Activated CD4-positive, alpha-beta T cell treated with anti-CD3 and anti-CD28 coated beads, Interleukin-2, Interleukin-6, amounts not matched to agents 100 ng/mL and 50 ng/mL, durations not matched to agents 16 hours and 8 hours (primary cell): ENCODE measurements around the gene TBC1D1.

Source experiments
- DNase-seq: peaks from one replicate; pipeline ENCODE4 v3.0.0-alpha.2; 2020

TBC1D1 gene

DNA sequence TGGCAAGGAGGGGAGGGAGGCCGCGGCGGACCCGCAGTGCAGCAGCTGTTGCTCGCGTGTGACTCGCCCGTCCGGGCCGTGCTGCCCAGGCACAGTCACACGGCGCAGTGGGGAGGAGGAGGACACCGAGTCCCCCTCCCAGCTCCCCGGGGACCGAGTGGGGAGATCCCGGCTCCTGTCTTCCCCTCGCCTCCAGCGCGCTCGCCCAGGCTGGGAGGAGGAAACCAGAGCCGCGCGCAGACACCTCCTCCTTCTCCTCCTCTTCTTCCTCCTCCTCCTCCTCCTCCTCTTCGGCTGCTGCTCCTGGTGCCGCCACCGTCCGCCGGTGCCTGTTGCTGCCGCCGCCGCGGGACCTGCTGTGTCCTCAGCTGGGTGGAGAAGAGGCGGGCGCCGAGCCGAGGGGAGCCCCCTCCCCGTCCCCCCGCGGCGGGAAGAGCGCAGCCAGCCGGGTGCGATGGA lies at the start of gene TBC1D1:
TBC1D1 (plus strand) TSS at position 284 of the 459 bp plus-strand sequence. CDS start 11,012 bp downstream, outside the sequence.
- peak; percentile 59 for DNase-seq

GRCh38 chr4:37844204-37844603 lies 46.7 kb upstream of the TBC1D1 start:
- DNase-seq: no peak

GRCh38 chr4:37845201-37845600 lies 45.7 kb upstream of the TBC1D1 start:
- no peak for DNase-seq

DNA sequence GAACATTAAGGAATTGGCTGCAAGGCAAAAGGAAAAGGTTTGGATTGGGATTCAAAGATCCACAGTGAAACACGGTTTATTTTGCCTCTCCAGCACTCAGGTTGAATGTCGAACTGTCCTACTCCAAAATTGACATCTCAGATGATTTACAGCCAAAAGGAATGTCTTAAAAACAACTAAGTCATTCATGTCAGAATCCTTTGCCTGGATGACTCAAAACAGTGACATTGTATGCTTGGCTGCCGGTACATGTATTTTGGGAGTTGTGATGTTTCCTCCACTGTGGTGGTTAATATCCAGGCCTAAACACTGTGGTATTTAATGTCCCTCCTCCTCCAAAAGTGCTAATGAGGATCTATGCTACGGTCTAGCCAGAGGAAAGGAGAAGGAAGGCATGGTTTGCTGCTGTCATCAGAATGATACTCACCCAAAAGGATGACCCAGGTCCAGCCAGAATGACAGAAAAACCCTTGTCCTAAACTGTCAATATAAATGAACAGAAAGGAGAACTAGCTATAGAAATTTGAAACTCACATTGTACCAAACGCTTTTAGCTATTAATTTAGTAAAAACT lies 43.5 kb upstream of the TBC1D1 start:
- DNase-seq: no peak

DNA sequence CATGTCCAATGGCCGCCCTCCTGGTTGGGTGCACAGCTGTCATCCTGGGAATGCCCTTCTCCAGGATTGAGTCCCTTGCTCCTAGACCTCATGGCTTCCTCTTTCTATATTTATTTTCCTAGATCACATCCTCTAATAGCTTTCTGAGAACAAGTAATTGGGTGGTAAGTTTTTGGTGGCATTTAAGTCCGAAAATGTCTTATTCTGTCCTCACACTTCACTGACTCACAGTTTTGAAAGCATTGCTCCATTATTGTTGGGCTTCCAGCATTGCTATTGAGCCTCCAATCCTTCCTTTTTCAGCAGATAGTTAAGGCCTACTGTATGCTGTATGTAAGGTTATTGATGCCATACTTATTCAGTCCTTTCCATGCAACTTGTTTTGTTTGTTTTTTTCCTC lies 38.5 kb upstream of the TBC1D1 start:
- DNase-seq: no peak

DNA sequence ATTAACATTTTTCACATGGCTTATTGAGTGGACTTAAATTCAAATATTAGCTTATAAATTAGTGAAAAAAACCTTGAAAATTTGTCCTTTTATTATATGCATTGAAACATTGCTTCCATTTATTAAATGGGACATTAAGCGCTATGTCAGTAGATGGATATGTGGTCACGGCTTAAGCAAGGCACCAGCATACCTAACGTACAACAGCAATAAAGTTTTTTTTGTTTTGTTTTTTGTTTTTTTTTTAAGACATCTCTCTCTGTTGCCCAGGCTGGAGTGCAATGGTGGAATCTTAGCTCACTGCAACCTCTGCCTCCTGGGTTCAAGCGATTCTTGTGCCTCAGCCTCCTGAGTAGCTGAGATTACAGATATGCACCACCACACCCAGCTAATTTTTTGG lies 32.8 kb upstream of the TBC1D1 start:
- no peak for DNase-seq

GRCh38 chr4:37858872-37859271 lies 32.0 kb upstream of the TBC1D1 start:
- DNase-seq: no peak

- DNase-seq: no peak
Measured at GRCh38 chr4:37860266-37860665, 30.6 kb upstream of the TBC1D1 start.

GRCh38 chr4:37862961-37863360 lies 27.9 kb upstream of the TBC1D1 start:
- no peak for DNase-seq

DNA sequence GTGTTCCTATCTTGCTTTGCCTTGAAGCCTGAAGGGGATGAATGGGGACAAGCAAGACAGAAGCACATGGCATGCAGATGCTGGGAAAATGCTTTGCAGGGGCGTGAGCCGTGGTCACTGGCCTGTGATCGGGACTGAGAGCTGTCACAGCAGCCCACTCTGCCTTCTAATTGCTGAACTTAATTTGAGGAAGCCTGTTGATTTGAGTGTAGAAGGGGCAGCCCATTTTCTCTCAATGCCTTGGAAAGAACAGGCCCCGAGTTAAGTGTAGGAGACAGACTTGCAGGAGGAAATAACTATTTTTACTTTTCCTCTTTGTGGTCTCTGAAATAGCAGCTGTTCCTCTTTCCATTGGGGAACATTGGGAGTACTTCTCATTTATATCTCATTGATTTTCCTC lies 26.1 kb upstream of the TBC1D1 start:
- DNase-seq: no peak

DNA sequence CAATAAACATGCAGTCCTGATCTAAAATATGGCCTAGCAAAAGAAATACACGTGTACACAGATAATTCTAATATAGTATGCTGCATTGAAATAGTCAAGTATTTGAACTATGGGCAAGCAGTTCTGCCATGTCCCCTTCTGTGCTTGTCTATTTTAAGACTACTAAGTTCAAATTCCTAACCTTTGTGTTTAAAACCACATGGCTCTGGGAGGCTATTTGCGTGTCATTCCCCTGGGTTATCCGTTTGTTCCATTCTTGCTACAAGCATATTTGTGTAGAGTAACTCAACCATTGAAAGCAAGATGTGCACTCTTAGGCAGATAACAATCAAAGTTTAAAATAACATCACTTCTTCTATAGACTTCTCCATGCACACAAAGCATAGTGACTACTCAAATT lies 25.4 kb upstream of the TBC1D1 start:
- no peak for DNase-seq

GRCh38 chr4:37867102-37867501 lies 23.8 kb upstream of the TBC1D1 start:
- no peak for DNase-seq

DNA sequence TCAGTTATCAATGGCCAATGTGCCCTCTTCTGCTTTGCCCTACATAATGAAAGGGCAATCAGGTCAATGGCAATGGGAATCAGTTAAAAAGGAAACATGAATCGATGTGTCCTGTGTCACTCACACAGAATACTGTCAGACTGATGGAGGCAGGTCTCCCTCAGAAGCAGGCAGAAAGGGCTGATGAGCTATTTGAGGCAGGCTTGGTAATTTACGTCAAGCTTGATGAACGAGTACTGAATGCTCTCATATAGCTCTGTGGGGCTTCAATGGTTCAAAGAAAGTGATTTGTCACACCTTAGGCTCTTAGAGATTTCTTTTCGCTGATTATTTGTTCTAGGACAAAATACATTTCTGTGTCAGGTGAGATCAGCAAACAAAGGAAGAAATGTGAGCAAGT lies 22.6 kb upstream of the TBC1D1 start:
- no peak for DNase-seq

- DNase-seq: no peak
Measured at GRCh38 chr4:37872310-37872988, 18.4 kb upstream of the TBC1D1 start.

DNA sequence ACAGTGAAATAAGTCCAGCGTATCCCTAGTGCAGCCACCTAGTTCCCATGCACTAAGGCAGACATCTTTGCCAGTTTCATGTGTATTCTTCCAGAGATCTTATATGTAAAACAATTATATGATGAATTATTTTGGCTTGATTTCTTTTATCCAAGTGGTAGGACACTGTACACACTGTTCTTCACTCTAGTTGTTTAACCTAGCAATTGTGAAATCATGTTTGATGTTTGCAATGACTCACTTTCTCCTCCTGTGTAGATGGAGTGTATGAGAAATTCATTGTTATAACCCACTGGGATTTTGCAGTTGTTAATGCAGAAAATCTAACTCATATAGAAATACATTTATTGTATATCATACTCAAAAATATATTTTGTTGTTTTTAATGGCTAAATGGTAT lies 17.5 kb upstream of the TBC1D1 start:
- peak; percentile 19 for DNase-seq

GRCh38 chr4:37876156-37876555 lies 14.7 kb upstream of the TBC1D1 start:
- DNase-seq: no peak

GRCh38 chr4:37879365-37879764 lies 11.5 kb upstream of the TBC1D1 start:
- no peak for DNase-seq

DNA sequence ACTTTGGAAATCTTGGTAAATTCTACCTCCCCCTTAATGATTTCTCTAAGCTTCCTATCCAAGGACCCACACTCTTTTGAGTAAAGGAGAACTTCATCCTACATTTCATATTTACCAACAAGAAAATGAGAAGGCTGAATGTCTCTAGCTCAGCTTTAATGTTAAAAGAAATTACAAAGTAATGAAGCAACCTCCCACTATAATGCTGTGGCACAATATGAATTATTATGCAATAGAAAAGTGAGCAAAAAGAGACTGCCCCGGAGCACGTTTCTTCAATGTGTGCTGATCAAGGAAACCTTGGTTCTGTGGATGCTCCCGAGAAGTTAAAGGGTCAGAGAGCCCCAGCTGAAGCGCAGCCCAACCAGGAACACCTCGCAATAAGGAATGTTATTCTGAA lies 9.1 kb upstream of the TBC1D1 start:
- DNase-seq: no peak

DNA sequence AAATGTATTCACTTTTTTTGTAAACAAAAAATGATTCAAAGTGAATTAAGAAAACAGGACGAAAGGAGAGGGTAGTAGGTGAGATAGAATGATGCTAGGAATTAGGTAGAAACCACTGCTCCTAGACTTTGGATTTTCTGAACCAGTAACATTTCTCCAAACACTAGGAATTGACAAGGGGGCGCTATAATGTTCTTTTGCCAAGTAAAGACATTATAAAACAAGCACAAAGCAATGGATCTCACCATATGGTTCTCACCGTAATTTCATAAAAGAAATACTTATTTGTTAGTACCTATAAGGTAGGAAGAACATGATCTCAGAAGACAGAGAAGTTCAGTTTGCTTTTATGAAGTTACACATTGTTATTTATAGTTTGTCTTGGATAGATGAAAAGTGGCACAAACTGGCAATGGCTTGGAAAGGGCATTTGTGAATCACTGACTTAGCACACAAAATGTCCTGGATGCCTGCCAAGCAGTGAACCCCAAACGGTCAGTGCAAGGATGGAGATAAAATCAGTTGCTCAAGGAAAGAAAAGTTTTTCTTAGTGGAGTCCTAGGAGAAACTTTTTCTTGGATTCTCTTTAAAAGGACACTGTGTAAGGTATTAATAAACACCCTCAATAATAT lies 8.1 kb upstream of the TBC1D1 start:
- DNase-seq: no peak

DNA sequence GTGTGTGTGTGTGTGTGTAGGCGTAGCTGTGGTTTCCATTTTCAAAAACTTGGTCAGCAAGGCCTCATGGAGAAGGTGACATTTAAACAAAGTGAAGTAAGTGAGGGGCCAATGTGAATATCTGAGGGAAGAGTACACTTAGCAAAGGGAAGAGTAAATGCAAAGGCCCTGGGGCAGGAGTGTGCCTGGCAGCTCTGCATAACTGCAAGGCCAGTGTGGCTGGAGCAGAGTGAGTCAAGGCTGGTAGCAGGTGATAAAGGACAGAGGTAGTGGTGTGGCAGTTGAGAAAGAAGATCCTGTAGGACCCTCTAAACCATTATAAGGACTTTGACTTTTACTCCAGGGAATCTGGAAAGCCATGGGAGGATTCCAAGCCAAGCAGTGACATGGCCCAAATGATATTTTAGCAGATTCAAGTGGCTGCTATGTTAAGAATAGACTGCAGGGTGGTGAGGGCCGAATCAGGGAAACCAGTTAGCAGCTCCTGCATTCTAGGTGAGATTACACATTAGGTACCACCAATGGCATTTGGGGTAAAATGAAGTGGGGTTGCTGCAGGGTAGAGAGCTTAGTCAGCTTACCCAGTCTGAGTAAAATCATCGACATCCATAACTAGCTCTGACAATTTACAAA lies 5.9 kb upstream of the TBC1D1 start:
- DNase-seq: no peak

DNA sequence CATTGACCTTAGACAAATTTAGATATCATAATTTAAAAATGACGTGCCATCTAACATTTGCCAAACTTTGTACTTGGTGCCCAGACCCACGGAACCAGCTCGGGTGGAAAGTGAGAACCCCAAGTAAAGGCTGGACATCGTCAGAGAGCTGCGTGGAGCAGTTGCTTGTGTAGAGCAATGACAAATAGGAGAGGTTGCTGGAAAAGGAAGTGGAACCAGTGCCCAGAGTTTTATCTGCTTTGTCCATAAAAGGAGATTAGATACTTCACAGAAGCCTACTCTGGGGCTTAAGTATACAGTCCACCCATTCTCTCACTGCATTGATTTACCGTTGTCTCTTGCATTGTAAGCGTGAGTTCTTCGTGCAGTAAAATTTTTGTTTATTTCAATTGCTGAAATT lies 5.4 kb upstream of the TBC1D1 start:
- DNase-seq: no peak

DNA sequence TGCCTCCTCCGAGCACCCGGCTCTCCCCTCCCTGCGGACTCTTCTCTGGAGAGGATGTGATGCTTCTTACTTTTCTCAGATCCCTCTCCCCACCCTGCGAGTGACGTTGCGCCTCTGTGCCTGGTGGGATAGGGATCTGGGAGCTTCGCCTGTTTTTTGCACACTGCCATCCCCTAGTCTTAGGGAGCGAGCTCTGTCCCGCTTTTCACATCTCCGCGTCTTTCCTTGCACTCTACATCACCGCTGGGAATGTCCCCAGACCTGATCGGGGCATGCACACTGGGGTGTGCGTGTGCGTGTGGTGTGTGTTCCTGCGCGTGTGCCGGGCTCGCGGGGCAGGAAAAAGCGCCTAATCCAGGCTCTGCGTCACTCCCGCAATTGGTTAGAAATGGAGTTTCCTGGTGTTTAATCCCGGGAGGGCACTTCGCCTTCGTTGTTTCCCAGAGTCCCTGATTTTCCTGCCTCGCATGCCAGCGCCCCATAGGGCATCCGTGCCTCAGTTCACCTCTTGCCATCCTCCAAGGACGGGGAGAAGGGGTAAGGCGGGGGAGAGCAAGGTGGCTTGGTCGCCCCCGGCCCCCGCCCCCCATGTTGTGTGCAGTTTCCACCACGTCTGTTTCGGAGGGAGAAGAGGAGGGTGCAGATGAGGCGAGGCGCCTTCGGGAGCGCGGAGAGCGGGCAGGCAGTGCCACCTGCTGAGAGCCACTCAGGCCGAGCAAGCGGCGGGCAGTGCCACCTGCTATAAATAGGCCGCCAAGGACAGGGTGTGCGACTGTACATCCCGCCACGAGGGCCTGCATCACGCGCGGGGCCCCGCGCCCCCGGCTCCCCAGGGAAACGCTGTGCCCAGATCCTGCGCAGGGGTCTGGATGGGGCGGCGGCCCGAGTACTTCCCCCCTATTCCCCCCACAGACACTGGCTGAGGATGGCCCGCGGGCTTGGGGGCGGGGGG lies 759 bp upstream of the TBC1D1 start:
- peak; percentile 37 for DNase-seq
